ENCODE results near the gene TM4SF18. TPM values are rescaled to one million over a fixed set of nuclear protein-coding genes. Genes with fewer than 3 reads are reported as not detected.
A peak's percentile ranks its signal among the peaks of the same experiment; 100 is the strongest.

Gene TM4SF18
- total RNA-seq, 1 experiment from 2014 or later = 0.34 TPM

GRCh38 chr3:149369991-149370866 is 36.8 kb upstream of the TM4SF18 start:
- Histone ChIP-seq H3K9ac (ENCODE audit: low read length) (no peak overlapping the region), H3K9me2 (ENCODE audit: insufficient read depth) (no peaks in the 10 kb centered on the region), H3K27me3 (ENCODE audit: insufficient read depth, low read length) (no peaks in the 10 kb centered on the region), H3K27ac (ENCODE audit: low read depth, low read length) (no peak overlapping the region), H3K36me3 (ENCODE audit: control insufficient read depth in 1 of 2, insufficient read depth in 2 of 2, low read length in 2 of 2) (no peaks in the 10 kb centered on the region), H2AFZ (ENCODE audit: low read depth, low read length, poor library complexity, severe bottlenecking) (peak overlapping the region; percentile 93), H3K79me2 (ENCODE audit: insufficient read depth, low read length) (no peaks in the 10 kb centered on the region), H3K4me1 (ENCODE audit: control insufficient read depth in 1 of 2, insufficient read depth in 2 of 2, low read length in 2 of 2) (peaks cover 15 to 63% of the 10 kb centered on the region in 2 experiments), H4K20me1 (ENCODE audit: insufficient read depth) (no peaks in the 10 kb centered on the region), H3K9me3 (ENCODE audit: control insufficient read depth in 1 of 2, insufficient read depth in 1 of 2, low read depth in 1 of 2, low read length in 2 of 2) (no peaks in the 10 kb centered on the region), H3K4me2 (ENCODE audit: low read length) (no peak overlapping the region), H3K4me3 (replicated peaks in 1 of 2; ENCODE audit: low read depth in 1 of 2, low read length in 2 of 2) (no peak overlapping the region)
- intact Hi-C loops (cut with micrococcal nuclease) = no loop called here
- DNase-seq (ENCODE audit: low read depth, low spot score) = no peak
- ChIA-PET RAD21 (ENCODE audit: low non-redundant PET in 1 of 2, low total read pairs in 2 of 2, uncharacterized antibody in 2 of 2, unreplicated experiment in 2 of 2) (no interaction called here), POLR2A (no interaction called here), CTCF (interaction anchor here (1.0 to 1.6 kb wide), 2 partner anchors 19 to 415 kb away, joined by 4 read pairs; no protein-coding TSS in a partner anchor)
- no peak for ATAC-seq
- TF ChIP-seq CTCF (IDR thresholded peaks at IDR 0.05 in 2 of 3, conservative IDR thresholded peaks at IDR 0.05 in 1 of 3; ENCODE audit: borderline replicate concordance in 1 of 3, insufficient read depth in 1 of 3, low read depth in 2 of 3, low read length in 2 of 3) (no peak), ELF1 (IDR thresholded peaks at IDR 0.05; ENCODE audit: borderline replicate concordance, low read depth) (no peak), SP1 (IDR thresholded peaks at IDR 0.05; ENCODE audit: low read depth) (no peak), CBX3 (IDR thresholded peaks at IDR 0.05; ENCODE audit: low read depth) (no peak), JUND (IDR thresholded peaks at IDR 0.05) (no peak), RAD21 (IDR thresholded peaks at IDR 0.05; ENCODE audit: low read depth) (no peak), REST (IDR thresholded peaks at IDR 0.05; ENCODE audit: low read depth) (no peak), POLR2A (IDR thresholded peaks at IDR 0.05; ENCODE audit: borderline replicate concordance, extremely low read depth, insufficient read depth, insufficient read length) (no peak), POLR2AphosphoS5 (IDR thresholded peaks at IDR 0.05; ENCODE audit: low read depth, low read length) (no peak), YY1 (IDR thresholded peaks at IDR 0.05; ENCODE audit: extremely low read depth, insufficient replicate concordance, low read depth, low read length) (no peak), SIN3A (IDR thresholded peaks at IDR 0.05; ENCODE audit: low read depth) (no peak), ZFX (IDR thresholded peaks at IDR 0.05) (no peak), FOSL1 (IDR thresholded peaks at IDR 0.05; ENCODE audit: low read depth) (no peak), EGR1 (IDR thresholded peaks at IDR 0.05; ENCODE audit: low read depth) (no peak), CEBPB (IDR thresholded peaks at IDR 0.05; ENCODE audit: low read depth) (no peak), TCF7L2 (IDR thresholded peaks at IDR 0.05; ENCODE audit: borderline replicate concordance, extremely low read depth, insufficient read depth, insufficient read length) (no peak), EZH2 (IDR thresholded peaks at IDR 0.05) (no peak), MAX (IDR thresholded peaks at IDR 0.05) (no peak), ZNF274 (IDR thresholded peaks at IDR 0.05; ENCODE audit: low read depth, low read length) (no peak)
- TF ChIP-seq, protein P1, sequence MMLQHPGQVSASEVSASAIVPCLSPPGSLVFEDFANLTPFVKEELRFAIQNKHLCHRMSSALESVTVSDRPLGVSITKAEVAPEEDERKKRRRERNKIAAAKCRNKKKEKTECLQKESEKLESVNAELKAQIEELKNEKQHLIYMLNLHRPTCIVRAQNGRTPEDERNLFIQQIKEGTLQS (IDR thresholded peaks at IDR 0.05) = no peak
- no TSS peak for BruUV-seq (replicated peaks)

Data from HCT116 (cell line).